HepG2 (cell line): Measurements from ENCODE around the gene ANKRD35. TPM values are rescaled to one million over a fixed set of nuclear protein-coding genes. Genes with fewer than 3 reads are reported as not detected.

Experiments
- FOSL2 ChIP-seq: sonication (generic); formaldehyde crosslinking; IDR thresholded peaks from 2 replicates; pipeline ENCODE4 v1.4.0; 2020; ENCODE audit warnings: missing genetic modification reagents
- KDM3A ChIP-seq: IDR thresholded peaks from 2 replicates; pipeline ENCODE4 v1.6.1; 2018; ENCODE audit warnings: low read depth, missing compliant biosample characterization
- KMT2A ChIP-seq: sonication (generic); formaldehyde crosslinking; IDR thresholded peaks from 2 replicates; pipeline ENCODE4 v1.4.0; 2020; ENCODE audit warnings: missing genetic modification reagents
- PHF8 ChIP-seq: sonication (generic); formaldehyde crosslinking; IDR thresholded peaks from 2 replicates; pipeline ENCODE4 v1.5.0; 2020; ENCODE audit warnings: missing genetic modification reagents
- SMYD3 ChIP-seq: sonication (generic); formaldehyde crosslinking; IDR thresholded peaks from 2 replicates; pipeline ENCODE4 v1.8.1; 2023; ENCODE audit warnings: mild to moderate bottlenecking, missing genetic modification reagents
- SP1 ChIP-seq, 2 experiments: fragments of 450-650 bp in 1 of 2; sonication (generic) in 1 of 2; formaldehyde crosslinking in 1 of 2; IDR thresholded peaks; 2 replicates each; pipeline versions ENCODE4 v1.4.0 to v1.6.1; 2016 to 2020; ENCODE audit warnings: missing genetic modification reagents in 1 of 2
- SRY ChIP-seq: sonication (generic); formaldehyde crosslinking; IDR thresholded peaks from 2 replicates; pipeline ENCODE4 v1.8.0; 2022; ENCODE audit warnings: mild to moderate bottlenecking, missing genetic modification reagents
- SSRP1 ChIP-seq: IDR thresholded peaks from 2 replicates; pipeline ENCODE4 v1.6.1; 2016; ENCODE audit warnings: control low read depth
- STAT5B ChIP-seq: sonication (generic); formaldehyde crosslinking; IDR thresholded peaks from 2 replicates; pipeline ENCODE4 v1.4.0; 2020; ENCODE audit warnings: missing genetic modification reagents
- YEATS2 ChIP-seq: sonication (generic); formaldehyde crosslinking; IDR thresholded peaks from 2 replicates; pipeline ENCODE4 v1.4.0; 2020; ENCODE audit warnings: missing genetic modification reagents, borderline replicate concordance
- YY1 ChIP-seq: IDR thresholded peaks from 2 replicates; pipeline ENCODE4 v1.6.1; 2011; ENCODE audit warnings: low read length, low read depth, moderate library complexity, mild to moderate bottlenecking; ENCODE audit not compliant: insufficient read depth, insufficient replicate concordance
- ZFY ChIP-seq: sonication (generic); formaldehyde crosslinking; IDR thresholded peaks from 2 replicates; pipeline ENCODE4 v1.4.0; 2020; ENCODE audit warnings: missing genetic modification reagents
- ZNF350 ChIP-seq: sonication (generic); formaldehyde crosslinking; IDR thresholded peaks from 2 replicates; pipeline ENCODE4 v1.4.0; 2020; ENCODE audit warnings: mild to moderate bottlenecking, low read depth, missing genetic modification reagents, borderline replicate concordance
- ZNF547 ChIP-seq: sonication (generic); formaldehyde crosslinking; IDR thresholded peaks from 2 replicates; pipeline ENCODE4 v1.5.1; 2020; ENCODE audit warnings: mild to moderate bottlenecking, missing genetic modification reagents
- ZNF761 ChIP-seq: sonication (generic); formaldehyde crosslinking; conservative IDR thresholded peaks from 2 replicates; pipeline ENCODE4 v1.4.0; 2020; ENCODE audit warnings: mild to moderate bottlenecking, missing genetic modification reagents
- ZNF788 ChIP-seq: sonication (generic); formaldehyde crosslinking; IDR thresholded peaks from 2 replicates; pipeline ENCODE4 v1.5.0; 2020; ENCODE audit warnings: mild to moderate bottlenecking, missing genetic modification reagents, borderline replicate concordance
- polyA plus RNA-seq, 8 experiments: library from polyadenylated mRNA; depleted of rRNA in 3 of 8; stranded (reverse) in 7 of 8; unstranded in 1 of 8; fragments of >200 nt; fragmentation: Illumina TruSeq in 4 of 8; extraction: Trizol in 4 of 8; gene quantifications; 2 replicates each; pipeline versions ENCODE4 v1.2.1 to v1.2.3, GENCODE V29; 2011 to 2016; ENCODE audit warnings: low read depth in 4 of 8, missing spikeins in 1 of 8, mixed read lengths in 1 of 8; ENCODE audit not compliant: insufficient read depth in 1 of 8
- total RNA-seq, 5 experiments: library from RNA; depleted of rRNA; stranded (reverse); fragments of >200 nt; fragmentation: Illumina TruSeq; extraction: Trizol; gene quantifications; 2 replicates each; pipeline ENCODE4 v1.2.3, GENCODE V29; 2016; ENCODE audit warnings: low read depth in 1 of 5
- TF ChIP-seq, protein P1 (sequence below): sonication (generic); formaldehyde crosslinking; IDR thresholded peaks from 2 replicates; pipeline ENCODE4 v1.5.0; 2020; ENCODE audit warnings: missing genetic modification reagents
- TF ChIP-seq, protein P2 (sequence below): sonication (generic); formaldehyde crosslinking; IDR thresholded peaks from 2 replicates; pipeline ENCODE4 v1.4.0; 2020; ENCODE audit warnings: missing genetic modification reagents, mild to moderate bottlenecking, borderline replicate concordance
- TF ChIP-seq, protein P3 (sequence below): sonication (generic); formaldehyde crosslinking; IDR thresholded peaks from 2 replicates; pipeline ENCODE4 v1.4.0; 2020; ENCODE audit warnings: mild to moderate bottlenecking, missing genetic modification reagents
- TF ChIP-seq, protein P4 (sequence below): sonication (generic); formaldehyde crosslinking; IDR thresholded peaks from 2 replicates; pipeline ENCODE4 v1.4.0; 2020; ENCODE audit warnings: missing genetic modification reagents, mild to moderate bottlenecking, borderline replicate concordance
- TF ChIP-seq, protein P5 (sequence below): sonication (generic); formaldehyde crosslinking; IDR thresholded peaks from 2 replicates; pipeline ENCODE4 v1.4.0; 2020; ENCODE audit warnings: mild to moderate bottlenecking, missing genetic modification reagents

The ANKRD35 gene
- total and polyA plus RNA-seq, 2 of the 13 experiments (the other 11 are each of a cell fraction or from before 2014, with no cell fraction given) = 0.02 TPM; not detected in 1

DNA sequence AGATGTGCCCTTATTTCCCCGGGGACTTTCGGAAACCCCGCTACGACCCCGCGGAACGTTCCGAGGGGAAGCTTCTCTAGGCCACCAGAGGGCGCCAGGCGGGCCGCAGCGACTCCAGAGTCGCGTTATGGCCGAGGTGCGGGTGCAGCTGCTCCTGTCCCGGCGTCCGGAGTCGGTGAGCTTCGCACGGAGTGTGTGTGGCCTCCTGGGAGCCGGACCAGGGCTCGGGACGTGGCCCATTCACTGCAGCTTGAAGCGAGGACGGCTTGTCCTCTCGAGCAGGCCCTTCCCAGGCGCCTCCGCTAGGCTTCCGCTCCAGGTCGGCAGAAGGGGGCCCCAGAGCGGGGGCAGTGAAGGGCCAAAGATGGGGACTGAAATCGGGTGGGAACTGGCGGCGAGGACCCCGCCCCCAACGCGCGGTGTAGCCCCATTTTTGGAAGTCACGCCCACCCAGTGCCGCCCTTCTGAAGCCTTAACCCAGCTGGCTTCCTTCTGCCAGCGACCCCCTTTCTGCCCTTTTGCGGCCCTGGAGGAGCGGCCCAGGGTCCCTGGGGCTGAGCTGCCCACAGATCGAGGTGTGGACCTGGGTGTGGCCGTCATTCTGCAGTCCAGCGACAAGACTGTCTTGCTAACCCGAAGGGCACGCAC lies 40.0 kb downstream of the ANKRD35 start, which contains the start of gene NUDT17 (continued):
- peak; percentile 51; the same call in 1 of the 2 replicates for TF ChIP-seq KMT2A (CRISPR knock-in tag)
- TF ChIP-seq ZNF788 (CRISPR knock-in tag) = 0 out of 2 replicates have a peak, but pooled peaks have one; percentile 73
- peak; percentile 17; the same call in 1 of the 2 replicates for TF ChIP-seq FOSL2
- TF ChIP-seq SSRP1 = no peak; the same call in 1 of the 2 replicates
- TF ChIP-seq, protein P1, sequence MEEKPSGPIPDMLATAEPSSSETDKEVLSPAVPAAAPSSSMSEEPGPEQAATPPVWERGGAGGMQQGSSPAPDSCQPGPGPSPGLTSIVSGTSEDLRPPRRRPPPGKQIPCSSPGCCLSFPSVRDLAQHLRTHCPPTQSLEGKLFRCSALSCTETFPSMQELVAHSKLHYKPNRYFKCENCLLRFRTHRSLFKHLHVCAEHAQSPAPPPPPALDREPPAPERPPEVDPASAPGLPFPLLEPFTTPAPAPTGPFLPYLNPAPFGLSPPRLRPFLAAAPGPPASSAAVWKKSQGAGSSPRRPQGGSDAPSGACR (CRISPR knock-in tag) = no peak
- peak; percentile 47; the same call in 1 of the 2 replicates for TF ChIP-seq SRY (CRISPR knock-in tag)
- TF ChIP-seq ZNF350 = peak; percentile 49; the same call in 1 of the 2 replicates
- TF ChIP-seq ZNF547 (CRISPR knock-in tag) = 0 out of 2 replicates have a peak, but pooled peaks have one; percentile 13
- TF ChIP-seq PHF8 (CRISPR knock-in tag) = peak; percentile 79
- no peak for TF ChIP-seq STAT5B (CRISPR knock-in tag)
- peak; percentile 83 for TF ChIP-seq YY1
- TF ChIP-seq YEATS2 = no peak; the same call in 1 of the 2 replicates
- TF ChIP-seq, protein P2, sequence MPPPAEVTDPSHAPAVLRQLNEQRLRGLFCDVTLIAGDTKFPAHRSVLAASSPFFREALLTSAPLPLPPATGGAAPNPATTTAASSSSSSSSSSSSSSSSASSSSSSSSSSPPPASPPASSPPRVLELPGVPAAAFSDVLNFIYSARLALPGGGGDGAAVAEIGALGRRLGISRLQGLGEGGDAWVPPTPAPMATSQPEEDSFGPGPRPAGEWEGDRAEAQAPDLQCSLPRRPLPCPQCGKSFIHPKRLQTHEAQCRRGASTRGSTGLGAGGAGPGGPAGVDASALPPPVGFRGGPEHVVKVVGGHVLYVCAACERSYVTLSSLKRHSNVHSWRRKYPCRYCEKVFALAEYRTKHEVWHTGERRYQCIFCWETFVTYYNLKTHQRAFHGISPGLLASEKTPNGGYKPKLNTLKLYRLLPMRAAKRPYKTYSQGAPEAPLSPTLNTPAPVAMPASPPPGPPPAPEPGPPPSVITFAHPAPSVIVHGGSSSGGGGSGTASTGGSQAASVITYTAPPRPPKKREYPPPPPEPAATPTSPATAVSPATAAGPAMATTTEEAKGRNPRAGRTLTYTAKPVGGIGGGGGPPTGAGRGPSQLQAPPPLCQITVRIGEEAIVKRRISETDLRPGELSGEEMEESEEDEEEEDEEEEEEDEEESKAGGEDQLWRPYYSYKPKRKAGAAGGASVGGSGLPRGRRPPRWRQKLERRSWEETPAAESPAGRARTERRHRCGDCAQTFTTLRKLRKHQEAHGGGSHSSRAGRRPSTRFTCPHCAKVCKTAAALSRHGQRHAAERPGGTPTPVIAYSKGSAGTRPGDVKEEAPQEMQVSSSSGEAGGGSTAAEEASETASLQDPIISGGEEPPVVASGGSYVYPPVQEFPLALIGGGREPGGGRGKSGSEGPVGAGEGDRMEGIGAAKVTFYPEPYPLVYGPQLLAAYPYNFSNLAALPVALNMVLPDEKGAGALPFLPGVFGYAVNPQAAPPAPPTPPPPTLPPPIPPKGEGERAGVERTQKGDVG (CRISPR knock-in tag) = no peak; the same call in 1 of the 2 replicates
- peak; percentile 81; the same call in 1 of the 2 replicates for TF ChIP-seq KDM3A
- TF ChIP-seq, protein P3, sequence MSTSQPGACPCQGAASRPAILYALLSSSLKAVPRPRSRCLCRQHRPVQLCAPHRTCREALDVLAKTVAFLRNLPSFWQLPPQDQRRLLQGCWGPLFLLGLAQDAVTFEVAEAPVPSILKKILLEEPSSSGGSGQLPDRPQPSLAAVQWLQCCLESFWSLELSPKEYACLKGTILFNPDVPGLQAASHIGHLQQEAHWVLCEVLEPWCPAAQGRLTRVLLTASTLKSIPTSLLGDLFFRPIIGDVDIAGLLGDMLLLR (CRISPR knock-in tag) = no peak; the same call in 1 of the 2 replicates
- TF ChIP-seq SP1 (IDR thresholded peaks at IDR 0.05) = no peak
- no peak for TF ChIP-seq SP1 (CRISPR knock-in tag; IDR thresholded peaks at IDR 0.05)
- TF ChIP-seq ZNF761 (CRISPR knock-in tag) = peak; percentile 55; the same call in 1 of the 2 replicates
- peak; percentile 77 for TF ChIP-seq ZFY (CRISPR knock-in tag)
- TF ChIP-seq, protein P4, sequence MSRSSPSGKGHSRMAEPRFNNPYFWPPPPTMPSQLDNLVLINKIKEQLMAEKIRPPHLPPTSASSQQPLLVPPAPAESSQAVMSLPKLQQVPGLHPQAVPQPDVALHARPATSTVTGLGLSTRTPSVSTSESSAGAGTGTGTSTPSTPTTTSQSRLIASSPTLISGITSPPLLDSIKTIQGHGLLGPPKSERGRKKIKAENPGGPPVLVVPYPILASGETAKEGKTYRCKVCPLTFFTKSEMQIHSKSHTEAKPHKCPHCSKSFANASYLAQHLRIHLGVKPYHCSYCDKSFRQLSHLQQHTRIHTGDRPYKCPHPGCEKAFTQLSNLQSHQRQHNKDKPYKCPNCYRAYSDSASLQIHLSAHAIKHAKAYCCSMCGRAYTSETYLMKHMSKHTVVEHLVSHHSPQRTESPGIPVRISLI = no peak
- TF ChIP-seq SMYD3 (CRISPR knock-in tag) = no peak
- TF ChIP-seq, protein P5, sequence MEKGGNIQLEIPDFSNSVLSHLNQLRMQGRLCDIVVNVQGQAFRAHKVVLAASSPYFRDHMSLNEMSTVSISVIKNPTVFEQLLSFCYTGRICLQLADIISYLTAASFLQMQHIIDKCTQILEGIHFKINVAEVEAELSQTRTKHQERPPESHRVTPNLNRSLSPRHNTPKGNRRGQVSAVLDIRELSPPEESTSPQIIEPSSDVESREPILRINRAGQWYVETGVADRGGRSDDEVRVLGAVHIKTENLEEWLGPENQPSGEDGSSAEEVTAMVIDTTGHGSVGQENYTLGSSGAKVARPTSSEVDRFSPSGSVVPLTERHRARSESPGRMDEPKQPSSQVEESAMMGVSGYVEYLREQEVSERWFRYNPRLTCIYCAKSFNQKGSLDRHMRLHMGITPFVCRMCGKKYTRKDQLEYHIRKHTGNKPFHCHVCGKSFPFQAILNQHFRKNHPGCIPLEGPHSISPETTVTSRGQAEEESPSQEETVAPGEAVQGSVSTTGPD (CRISPR knock-in tag) = 0 out of 2 replicates have a peak, but pooled peaks have one; percentile 37
